Spinal cord (tissue), 4 donors: ENCODE results near the gene GPR89B. TPM values are rescaled to one million over a fixed set of nuclear protein-coding genes. Genes with fewer than 3 reads are reported as not detected.

Experiments used
- polyA plus RNA-seq, 2 donors: library from polyadenylated mRNA; unstranded; fragments of 120-200 nt; gene quantifications; one replicate each; pipeline ENCODE4 v1.2.1, GENCODE V29; 2013; ENCODE audit not compliant: insufficient read length in 2 of 2
- small RNA-seq: library from RNA; depleted of rRNA; stranded (forward); fragments of <200 nt; gene quantifications from one replicate; pipeline ENCODE3, GENCODE V24; 2014; ENCODE audit warnings: low replicate concordance
- total RNA-seq, 2 donors: library from RNA; depleted of rRNA in 1 of 2; stranded (reverse); fragments of 120-200 nt in 1 of 2; fragments of >200 nt in 1 of 2; gene quantifications; one replicate each; pipeline versions ENCODE4 v1.2.3 to v1.2.4, GENCODE V29; 2013 to 2014

The GPR89B gene
- total and polyA plus RNA-seq, 4 donors, result 21.0 to 35.7 (median 24.0) TPM

Small RNA genes lying within 50 kb of the gene (small RNA-seq; reads per million reads assigned to genes)
- gene RNU1-129P, result not detected
- gene RNVU1-7, result 44.4 reads per million, percentile 97 among the genes with 10 or more reads in this experiment

Other genes with a start within 250 kb of the GPR89B start
- 10 to 100 TPM in 1 of 2 donors, 1 to 10 TPM in 1; 3.5 to 27.5 TPM for gene GJA5, start 167.8 kb upstream of the GPR89B start, total RNA-seq
- 1 to 10 TPM; 5.5 to 6.7 TPM for gene GJA5, start 167.8 kb upstream of the GPR89B start, polyA plus RNA-seq
- not detected for gene GJA8, start 25.6 kb upstream of the GPR89B start, total RNA-seq
- not detected for gene GJA8, start 25.6 kb upstream of the GPR89B start, polyA plus RNA-seq
- gene NBPF11, start 223.9 kb downstream of the GPR89B start, total RNA-seq, result 10 to 100 TPM in 1 of 2 donors, 1 to 10 TPM in 1; 7.6 to 15.9 TPM
- 10 to 100 TPM; 17.9 to 22.7 TPM for gene NBPF11, start 223.9 kb downstream of the GPR89B start, polyA plus RNA-seq